Mononuclear cell (primary cell): ENCODE measurements around the gene COLEC11. TPM values are rescaled to one million over a fixed set of nuclear protein-coding genes. Genes with fewer than 3 reads are reported as not detected.

Experiments
- H3K27me3 ChIP-seq: 2 replicates; pipeline ENCODE4 v1.6.0; 2011; ENCODE audit warnings: low read length, control low read depth; ENCODE audit not compliant: insufficient read depth
- H3K4me1 ChIP-seq: 2 replicates; pipeline ENCODE4 v1.5.1; 2011; ENCODE audit warnings: mild to moderate bottlenecking, low read length, control low read depth; ENCODE audit not compliant: insufficient read depth
- H3K4me3 ChIP-seq: 2 replicates; pipeline ENCODE4 v1.5.1; 2011; ENCODE audit warnings: mild to moderate bottlenecking, low read length, moderate library complexity
- H3K9me3 ChIP-seq: 2 replicates; pipeline ENCODE4 v1.5.1; 2011; ENCODE audit warnings: low read depth, mild to moderate bottlenecking, control low read depth, low read length
- total RNA-seq: library from RNA; depleted of rRNA; stranded (reverse); fragments of >200 nt; gene quantifications from one replicate; pipeline ENCODE4 v1.2.3, GENCODE V29; 2012

COLEC11 gene
- total RNA-seq, 1 donor: not detected

DNA sequence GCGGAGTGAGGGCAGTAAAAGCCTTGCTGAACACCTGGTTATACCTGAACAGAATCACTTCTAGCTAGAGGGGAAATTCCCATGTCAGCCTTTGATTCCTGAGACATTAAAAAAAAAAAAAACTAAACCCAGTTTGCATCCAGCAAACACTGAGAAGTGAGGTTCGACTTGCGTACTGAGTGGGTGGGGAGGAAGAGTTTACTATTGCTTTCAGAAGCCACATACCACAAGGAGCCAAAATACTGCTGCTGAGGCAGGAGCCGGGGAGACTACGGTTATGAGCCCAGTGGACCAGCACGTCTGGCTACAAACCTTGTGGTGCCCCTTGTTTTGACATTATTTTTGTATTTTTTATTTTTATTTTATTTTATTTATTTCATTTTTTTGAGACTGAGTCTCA, 2.7 kb downstream of the COLEC11 start:
- Histone ChIP-seq H3K4me3 (no peak overlapping the region), H3K9me3 (no peaks in the 10 kb centered on the region), H3K27me3 (no peaks in the 10 kb centered on the region), H3K4me1 (no peaks in the 10 kb centered on the region)

DNA sequence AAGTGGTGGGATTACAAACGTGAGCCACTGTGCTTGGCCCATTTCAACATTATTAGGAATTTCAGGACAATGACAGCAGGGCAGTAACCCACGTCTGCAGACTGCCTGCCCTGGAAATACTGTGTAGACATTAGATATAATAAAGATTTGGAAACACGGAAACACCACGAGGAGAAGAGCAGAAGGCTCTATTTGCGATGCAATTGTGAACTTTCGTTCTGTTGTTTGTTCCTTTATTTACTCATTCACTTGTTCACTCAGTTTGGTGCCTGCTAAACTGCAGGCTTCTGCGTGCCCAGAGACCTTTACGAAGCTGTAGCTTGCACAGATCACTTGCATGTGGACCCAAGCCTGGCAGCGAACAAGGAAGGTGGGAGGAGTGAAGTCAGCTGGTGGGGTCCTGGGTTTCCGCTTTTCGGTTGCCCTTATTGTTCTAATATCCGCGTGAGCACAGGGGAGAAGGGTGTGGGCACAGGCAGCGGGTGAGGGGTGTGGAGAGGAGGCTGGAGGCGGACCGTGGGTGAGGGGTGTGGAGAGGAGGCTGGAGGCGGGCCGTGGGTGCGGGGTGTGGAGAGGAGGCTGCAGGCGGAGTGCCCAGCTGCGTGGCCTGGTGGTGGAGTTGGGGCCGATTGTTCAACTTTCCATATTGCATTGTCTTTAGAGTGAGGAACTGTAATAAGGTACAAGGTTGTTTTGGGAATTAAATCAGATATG, 3.4 kb downstream of the COLEC11 start:
- Histone ChIP-seq H3K9me3 (no peaks in the 10 kb centered on the region), H3K4me1 (no peaks in the 10 kb centered on the region), H3K4me3 (no peak overlapping the region), H3K27me3 (no peaks in the 10 kb centered on the region)

DNA sequence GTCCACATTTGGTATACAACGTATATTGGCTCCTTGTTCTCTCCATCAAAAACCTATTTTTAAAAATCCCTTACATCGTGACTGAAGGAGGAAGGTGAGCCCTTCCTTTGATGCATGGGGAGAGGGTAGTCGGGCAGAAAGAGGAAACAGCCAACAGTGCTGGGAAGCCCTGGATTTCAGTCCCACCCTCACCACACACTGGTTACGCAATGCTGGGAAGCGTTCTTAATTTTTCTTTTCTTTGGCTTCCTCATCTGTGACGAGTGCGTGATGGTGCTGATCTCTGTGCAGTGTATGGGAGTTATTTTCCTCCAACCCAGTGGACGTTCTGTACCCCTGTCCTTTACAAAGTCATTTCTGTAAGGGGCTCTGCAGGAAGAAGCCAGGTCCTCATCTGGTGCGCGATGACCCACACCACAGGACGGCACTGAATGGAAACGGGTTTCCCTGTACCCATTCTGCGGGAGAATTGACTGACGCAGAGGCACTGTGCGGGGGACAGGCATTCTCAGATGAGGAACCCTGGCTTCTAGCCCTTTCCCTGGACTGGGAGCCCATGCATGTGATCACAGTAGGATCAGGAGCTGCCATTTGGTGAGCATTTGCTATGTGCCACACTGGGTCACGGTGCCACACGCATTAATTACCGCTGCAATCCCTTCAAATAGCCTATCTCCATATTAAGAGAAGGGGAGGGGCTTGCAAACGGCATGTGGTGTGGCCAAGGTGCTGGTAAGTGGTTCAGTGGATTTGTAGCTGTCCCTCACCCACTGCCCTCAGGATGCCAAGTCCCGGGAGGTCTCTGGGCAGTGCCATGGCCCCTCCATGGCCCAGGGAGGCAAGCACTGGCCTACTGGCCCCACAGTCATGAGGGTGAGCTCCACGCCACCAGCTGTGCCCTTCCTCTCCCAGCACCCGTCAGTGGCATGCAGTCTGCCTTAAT, 4.3 kb downstream of the COLEC11 start:
- no peak overlapping the region for H3K4me3 ChIP-seq
- no peaks in the 10 kb centered on the region for H3K4me1 ChIP-seq
- no peaks in the 10 kb centered on the region for H3K9me3 ChIP-seq
- no peaks in the 10 kb centered on the region for H3K27me3 ChIP-seq

DNA sequence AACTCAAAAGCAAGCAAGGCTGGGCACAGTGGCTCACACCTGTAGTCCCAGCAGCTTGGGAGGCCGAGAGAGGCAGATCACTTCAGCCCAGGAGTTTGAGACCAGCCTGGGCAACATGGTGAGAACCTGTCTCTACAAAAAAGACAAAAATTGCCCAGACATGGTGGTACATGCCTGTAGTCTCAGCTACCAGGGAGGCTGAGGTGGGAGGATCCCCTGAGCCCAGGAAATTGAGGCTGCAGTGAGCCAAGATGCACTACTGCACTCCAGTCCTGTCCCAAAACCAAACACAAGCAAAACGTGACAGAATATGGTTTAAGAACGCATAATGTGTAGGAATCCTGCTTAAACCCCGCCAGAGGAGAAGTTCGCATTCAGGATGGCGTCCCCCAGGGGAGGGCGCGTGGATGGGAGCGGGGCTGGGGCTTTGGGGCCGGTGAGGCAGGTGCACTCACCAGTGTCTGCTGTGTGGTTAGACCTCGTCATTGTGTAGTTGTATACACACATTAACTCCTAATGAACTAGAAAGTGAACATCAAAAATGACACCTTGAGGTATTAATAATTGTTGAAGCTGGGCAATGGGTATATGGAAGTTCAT, 5.4 kb downstream of the COLEC11 start:
- H3K4me3 ChIP-seq: no peak overlapping the region

DNA sequence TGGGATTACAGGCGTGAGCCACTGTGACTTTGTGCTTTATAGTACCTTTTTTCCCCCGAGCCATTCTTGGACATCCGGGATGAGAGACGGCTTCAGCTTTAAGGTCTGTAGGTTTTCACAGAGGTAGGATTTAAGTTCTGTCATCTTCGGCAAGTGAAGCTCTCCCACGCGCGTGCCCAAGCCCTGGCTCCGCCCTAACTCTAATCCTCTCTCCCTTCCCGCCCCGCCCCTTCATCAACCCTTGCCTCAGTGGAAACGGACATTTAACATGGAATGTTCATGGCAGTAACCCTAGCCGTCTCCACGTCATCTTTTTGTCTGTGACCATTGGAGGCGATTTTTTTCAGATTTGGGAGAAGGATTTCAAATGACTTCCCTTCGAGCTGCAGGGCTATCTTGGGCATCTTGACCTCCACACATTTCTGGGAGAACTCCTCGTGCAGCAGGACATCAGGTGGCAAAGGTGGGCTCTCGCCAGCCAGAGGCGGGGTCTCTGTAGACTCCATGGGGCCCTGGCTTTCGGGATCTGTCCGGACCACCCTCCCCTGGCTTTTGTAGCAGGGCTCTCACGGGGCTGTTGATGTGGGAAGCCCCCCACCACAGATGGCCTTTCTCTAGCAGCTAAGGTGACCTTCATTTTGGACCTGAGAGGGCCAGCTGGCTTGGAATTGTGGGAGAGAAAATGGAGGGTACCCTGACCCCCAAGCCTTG, 6.8 kb downstream of the COLEC11 start:
- H3K4me1 ChIP-seq: no peaks in the 10 kb centered on the region
- no peaks in the 10 kb centered on the region for H3K27me3 ChIP-seq
- no peak overlapping the region for H3K4me3 ChIP-seq
- no peaks in the 10 kb centered on the region for H3K9me3 ChIP-seq

More for the DNA sequence above, 5.4 kb downstream of the COLEC11 start:
- Histone ChIP-seq H3K27me3 (no peaks in the 10 kb centered on the region), H3K9me3 (no peaks in the 10 kb centered on the region), H3K4me1 (no peaks in the 10 kb centered on the region)

DNA sequence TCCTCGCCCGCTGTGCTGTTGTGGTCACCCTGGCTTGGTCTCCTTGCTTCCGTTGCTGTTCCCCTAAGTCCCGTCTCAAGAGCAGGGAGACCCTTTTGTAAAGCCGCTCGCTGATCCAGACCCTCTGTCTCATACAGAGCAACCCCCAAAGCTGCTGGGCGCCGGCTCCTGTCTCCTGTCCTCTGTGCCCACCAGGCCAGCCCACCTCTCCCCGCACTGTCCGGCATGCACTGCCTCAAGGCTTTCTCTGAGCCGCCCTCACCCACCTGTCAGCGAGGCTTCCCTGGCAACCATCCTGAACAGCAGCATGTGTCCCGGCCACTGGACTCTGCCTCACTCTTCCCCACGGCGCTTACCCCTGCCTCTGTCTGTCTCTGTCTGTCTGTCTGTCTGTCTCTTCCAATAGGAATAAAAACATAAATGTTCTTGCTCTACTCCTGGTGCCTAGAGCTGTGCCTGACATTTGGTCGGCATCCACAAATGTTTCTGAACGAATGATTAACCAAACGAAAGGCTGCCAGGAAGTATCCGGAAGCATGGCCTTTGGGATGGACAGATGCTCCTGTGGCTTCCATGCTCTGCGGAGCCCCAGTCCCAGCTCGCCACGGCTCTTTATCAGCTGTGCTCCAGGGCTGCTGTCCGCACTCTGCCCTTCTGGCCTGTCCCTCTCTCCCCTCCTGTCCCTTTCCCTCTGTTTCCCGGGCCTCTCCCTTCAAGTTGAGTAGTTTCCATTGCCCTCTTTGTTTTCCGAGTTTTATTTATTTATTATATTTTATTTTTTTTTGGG, 7.8 kb downstream of the COLEC11 start:
- no peaks in the 10 kb centered on the region for H3K27me3 ChIP-seq
- H3K9me3 ChIP-seq: no peaks in the 10 kb centered on the region
- H3K4me1 ChIP-seq: no peaks in the 10 kb centered on the region
- no peak overlapping the region for H3K4me3 ChIP-seq

DNA sequence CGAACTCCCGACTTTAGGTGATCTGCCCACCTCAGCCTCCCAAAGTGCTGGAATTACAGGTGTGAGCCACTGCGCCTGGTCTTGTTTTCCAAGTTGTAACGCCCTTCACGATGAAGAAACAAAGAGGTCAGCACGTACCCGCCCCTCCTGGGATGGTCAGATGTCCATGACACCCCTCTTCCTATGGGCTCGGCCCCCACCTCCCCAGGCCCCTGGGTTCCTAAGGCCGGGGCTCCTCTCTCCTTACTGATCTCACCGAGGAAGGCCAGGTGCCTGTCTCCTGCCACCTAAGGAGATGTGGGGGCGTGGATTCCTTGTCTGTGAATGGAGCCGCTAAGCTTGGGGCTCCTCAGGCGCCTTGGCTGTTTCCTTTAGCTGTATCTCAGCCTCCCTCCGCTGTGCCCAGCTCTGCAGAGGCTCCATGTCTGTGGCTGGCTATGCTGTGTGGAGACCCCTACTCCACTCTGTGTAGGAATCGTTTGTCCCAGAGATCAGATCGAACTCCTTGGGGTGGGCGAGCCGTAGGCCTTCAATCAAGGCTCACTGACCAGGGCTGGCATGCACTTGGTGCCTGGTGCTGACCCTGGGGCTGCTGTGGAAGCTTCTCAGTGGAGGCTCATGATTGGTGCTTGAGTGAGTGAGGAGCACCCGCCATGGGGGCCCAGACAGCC, 8.8 kb downstream of the COLEC11 start:
- Histone ChIP-seq H3K4me1 (no peaks in the 10 kb centered on the region), H3K9me3 (no peaks in the 10 kb centered on the region), H3K4me3 (no peak overlapping the region), H3K27me3 (no peaks in the 10 kb centered on the region)

DNA sequence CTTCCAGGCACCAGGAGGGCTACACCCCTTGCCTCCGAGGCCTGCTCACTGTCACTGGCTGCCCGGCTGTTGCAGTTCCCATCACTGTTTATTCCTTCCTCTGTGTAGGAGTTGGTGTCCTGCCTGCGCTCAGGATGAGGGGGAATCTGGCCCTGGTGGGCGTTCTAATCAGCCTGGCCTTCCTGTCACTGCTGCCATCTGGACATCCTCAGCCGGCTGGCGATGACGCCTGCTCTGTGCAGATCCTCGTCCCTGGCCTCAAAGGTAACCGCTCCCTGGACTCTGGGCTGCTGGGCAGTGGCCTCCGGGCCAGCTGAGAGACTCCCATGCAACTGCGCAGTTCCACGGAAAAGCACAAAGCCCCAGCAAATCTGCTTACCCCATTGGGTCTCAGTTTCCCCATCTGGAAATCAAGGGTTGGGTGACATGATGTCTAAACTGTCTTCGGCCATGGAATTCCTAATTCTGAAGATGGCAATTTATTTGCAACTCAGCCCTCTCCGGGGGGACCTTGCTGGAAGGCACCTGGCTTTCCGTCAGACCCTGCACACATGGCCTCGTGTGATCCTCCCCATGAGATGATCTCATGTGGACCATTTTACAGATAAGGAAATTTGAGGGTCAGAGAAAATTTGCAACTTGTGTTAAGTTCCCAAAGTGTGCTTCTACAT, 9.4 kb downstream of the COLEC11 start:
- H3K4me3 ChIP-seq: no peak overlapping the region
- H3K4me1 ChIP-seq: no peaks in the 10 kb centered on the region
- H3K27me3 ChIP-seq: no peaks in the 10 kb centered on the region
- no peaks in the 10 kb centered on the region for H3K9me3 ChIP-seq

DNA sequence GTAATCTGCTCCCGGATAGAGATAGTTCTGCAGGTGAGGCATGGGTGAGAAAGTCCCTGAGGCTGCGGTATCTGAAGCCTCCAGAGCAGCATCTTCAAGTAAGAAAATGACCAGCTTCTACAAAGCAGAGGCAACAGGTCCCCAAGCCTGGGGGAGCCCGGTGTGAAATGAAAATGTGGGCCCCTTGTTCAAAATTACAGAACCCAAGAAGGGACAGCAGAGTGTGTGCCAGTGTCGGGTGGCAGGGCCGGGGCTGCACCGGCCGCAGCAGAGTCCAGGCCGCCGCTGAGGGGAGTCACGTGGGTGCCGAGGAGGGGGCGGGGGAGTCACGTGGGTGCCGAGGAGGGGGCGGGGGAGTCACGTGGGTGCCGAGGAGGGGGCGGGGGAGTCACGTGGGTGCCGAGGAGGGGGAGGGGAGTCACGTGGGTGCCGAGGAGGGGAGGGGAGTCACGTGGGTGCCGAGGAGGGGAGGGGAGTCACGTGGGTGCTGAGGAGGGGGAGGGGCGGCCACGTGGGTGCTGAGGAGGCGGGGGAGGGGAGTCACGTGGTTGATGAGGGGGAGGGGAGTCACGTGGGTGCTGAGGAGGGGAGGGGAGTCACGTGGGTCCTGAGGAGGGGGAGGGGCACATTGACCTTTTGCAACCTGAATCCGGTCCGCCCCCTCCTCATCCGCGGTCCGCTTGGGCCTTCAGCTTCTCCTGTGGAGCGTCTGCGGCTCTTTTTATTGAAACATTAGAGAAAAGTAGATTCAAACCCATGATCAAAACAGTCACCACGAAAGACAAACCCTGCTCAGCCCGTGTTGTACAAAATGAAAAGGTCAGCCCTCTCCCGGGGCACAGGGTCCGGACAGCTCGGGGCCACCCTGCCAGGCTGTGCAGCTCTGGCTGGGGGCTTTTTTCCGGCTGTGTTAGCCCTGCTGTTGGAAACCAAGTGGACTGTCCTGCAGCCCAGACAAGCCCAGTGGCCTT, 10.4 kb downstream of the COLEC11 start:
- Histone ChIP-seq H3K27me3 (no peaks in the 10 kb centered on the region), H3K9me3 (no peaks in the 10 kb centered on the region), H3K4me1 (no peaks in the 10 kb centered on the region), H3K4me3 (no peak overlapping the region)

DNA sequence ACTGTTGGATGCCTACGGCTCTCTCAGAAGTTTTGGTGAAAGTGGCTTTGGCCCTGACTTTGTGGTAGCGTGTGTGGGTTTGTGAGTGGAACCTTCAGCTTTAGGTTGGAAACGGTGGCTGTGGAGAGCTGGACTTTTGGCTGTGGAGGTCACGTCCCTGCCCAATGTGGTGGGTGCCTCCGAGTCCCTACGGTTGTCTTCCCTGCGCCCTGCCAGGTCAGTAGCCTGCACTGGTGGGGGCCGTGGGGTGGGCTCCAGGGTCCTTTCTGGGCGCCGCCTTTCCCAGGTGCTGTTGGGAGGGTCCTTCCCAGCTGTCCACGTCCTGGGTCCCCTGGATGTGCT, 11.1 kb downstream of the COLEC11 start:
- no peaks in the 10 kb centered on the region for H3K27me3 ChIP-seq
- H3K4me3 ChIP-seq: no peak overlapping the region
- no peaks in the 10 kb centered on the region for H3K4me1 ChIP-seq
- H3K9me3 ChIP-seq: no peaks in the 10 kb centered on the region

DNA sequence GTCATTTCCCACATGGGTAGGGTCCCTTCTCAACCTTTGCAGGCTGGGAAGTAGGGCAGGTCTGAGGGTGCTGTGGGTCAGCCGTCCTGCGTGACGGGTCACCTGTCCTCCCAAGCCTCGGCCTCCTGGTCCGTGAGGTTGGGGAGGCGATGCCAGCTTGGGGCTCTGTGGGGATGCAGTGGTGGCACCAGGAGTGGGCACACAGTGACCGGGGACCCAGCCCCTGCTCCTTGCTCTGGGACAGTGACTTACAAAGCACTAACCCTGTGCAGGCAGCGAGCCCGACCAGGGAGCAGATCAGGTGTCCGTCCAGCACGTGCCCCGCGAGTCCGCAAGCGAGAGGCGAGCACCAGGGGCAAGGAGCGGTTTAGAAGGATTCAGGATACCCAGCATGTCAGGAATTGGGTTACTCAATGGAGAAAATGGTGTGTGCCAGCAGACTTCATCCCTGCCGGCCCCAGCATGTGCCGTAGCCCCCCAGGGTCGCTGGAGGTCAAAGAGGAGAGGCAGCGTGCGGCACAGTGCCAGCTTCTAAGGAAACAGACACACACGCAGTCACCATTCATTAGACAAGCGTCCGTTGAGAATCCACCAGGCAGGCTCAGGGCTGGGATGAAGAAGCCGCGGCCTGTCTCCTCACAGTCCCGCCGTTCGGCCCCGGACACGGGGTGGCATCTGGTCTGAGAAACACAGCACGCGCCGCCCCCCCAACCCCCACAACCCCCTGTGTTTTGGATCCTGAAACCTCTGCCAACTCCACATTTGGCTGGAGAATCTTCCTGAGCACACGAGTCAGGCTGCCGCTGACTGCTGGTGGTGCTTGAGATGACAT, 11.7 kb downstream of the COLEC11 start:
- Histone ChIP-seq H3K4me1 (no peaks in the 10 kb centered on the region), H3K9me3 (no peaks in the 10 kb centered on the region), H3K4me3 (no peak overlapping the region), H3K27me3 (no peaks in the 10 kb centered on the region)
